Purkinje cell (primary cell): ENCODE data around the gene SLC35B3. TPM values are rescaled to one million over a fixed set of nuclear protein-coding genes. Genes with fewer than 3 reads are reported as not detected.

Source experiments
- polyA plus RNA-seq: library from polyadenylated mRNA; unstranded; fragments of >200 nt; fragmentation: Nextera tagmentation; gene quantifications from 2 replicates; pipeline ENCODE4 v1.2.1, GENCODE V29; 2014

SLC35B3 gene
- 5.1 and 18.7 TPM in 2 replicates for polyA plus RNA-seq

GRCh38 chr6:8435093-8435844, at the start of gene SLC35B3:
TSS of gene SLC35B3 (minus strand) at chr6:8435545.

